ENCODE data around the gene BEGAIN.

BEGAIN gene

DNA sequence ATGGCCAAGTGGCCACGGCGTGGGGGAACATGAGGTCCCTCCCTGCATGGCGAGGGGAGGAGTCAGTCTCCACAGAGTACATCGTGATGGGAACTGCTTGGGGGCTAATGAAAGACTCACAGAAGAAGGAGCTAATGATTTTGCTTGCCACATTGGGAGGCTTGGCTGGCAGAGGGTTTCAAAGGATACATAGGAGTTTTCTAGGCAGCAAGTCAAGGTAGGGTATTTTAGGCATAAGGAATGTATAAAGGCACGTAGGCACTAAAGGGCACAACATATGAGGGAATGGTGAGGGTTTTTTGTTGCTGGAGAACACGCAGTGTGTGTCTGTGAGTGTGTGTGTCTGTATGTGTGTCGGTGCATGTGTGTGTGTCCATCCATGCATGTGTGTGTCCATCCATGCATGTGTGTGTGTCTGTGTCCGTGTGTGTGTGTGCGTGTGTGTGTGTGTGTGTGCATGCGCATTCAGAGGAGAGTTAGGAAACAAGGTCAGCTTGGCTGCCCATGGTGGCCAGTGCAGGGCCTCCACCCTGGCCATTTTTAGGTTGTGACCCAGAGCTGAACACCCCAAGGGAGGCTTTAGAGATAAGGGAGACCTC, 84.5 kb downstream of the BEGAIN start:
- no peak for DNase-seq

DNA sequence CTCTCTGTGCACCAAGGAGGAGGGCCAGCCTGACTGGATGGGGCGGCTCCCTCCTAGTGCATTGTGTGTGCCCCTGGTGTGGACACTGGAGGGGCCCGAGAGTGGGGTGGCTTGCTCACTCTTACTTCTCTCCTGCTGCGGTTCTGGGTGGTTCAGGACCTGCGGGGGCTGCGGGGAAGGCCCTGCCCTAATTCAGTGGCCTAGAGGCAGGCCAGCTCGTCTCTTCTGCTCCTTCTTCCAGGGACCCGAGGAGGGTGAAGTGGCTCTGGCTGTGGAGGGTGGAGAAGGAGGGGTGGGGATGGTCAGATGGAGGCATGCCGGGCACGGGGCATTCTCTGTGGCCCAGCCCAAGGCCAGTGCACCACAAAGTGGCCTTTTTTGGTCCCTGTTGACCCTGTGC, 87.1 kb downstream of the BEGAIN start:
- DNase-seq: no peak

- DNase-seq: no peak
Measured at GRCh38 chr14:100498068-100498467, 89.1 kb downstream of the BEGAIN start.

GRCh38 chr14:100495917-100496316, 91.3 kb downstream of the BEGAIN start:
- DNase-seq: no peak

GRCh38 chr14:100494645-100495044, 92.6 kb downstream of the BEGAIN start:
- no peak for DNase-seq

DNA sequence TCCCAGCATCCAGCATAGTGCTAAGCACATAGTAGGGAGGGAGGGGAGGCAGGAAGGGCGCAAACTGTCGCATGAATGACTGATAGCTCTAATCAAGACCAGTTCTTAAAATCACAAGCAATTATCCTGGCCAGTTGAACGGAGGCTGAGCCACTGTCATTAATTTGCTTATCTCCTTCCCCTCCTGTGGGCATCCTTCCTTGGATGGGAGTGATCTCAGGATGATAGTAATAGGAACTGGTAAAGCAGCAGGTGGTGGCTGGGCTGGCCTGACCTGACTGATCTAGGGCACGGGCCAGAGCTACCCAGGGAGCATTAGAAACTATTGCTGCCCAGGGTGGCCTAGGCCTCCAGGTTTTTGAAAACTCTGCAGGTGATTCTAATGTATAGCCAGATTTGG, 97.0 kb downstream of the BEGAIN start:
- no peak for DNase-seq

- no peak for DNase-seq
Measured at GRCh38 chr14:100488057-100488456, 99.2 kb downstream of the BEGAIN start.

DNA sequence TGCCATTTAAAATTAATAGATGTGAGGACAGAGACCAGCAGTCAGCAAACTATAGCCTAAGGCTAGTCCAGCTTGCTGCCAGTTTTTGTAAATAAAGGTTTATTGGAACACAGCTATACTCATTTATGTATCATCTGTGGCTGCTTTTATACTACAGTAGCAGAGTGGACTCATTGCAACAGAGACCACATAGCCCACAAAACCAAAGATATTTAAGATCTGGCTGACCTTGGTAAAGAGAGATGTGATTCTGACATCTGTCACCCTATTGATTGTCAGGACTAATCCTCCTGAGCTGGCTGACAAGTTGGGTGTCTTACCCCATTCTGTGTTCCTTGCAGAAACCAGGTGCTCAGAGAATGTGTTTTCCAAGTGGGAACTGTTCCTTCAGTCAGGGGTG, 99.9 kb downstream of the BEGAIN start:
- DNase-seq: peak; percentile 49

All from NCI-H524 treated with DMSO at 0.1 percent for 48 hours (cell line).